Measurements from ENCODE around the gene SLC34A2.

- TF ChIP-seq CTCF (IDR thresholded peaks at IDR 0.05) (no peak), POLR2A (IDR thresholded peaks at IDR 0.05) (no peak)
Observed at GRCh38 chr4:25723409-25723808, 67.8 kb downstream of the SLC34A2 start.
